Mesenchymal stem cell (in vitro differentiated cells and primary cell): ENCODE measurements around the gene SCNN1B.
"Not testable (repeated sequence)": the region's sequence is repeated elsewhere in the genome, so short reads cannot be mapped to it uniquely, and the experiment has no call there.

Source experiments
- DNase-seq: peaks from one replicate; pipeline ENCODE4 v3.0.0-alpha.2; 2013
- H2AFZ ChIP-seq: one replicate; pipeline ENCODE4 v1.6.1; 2013; ENCODE audit warnings: low read depth, mild to moderate bottlenecking, control low read depth, inconsistent platforms, low read length, moderate library complexity
- H2AK5ac ChIP-seq: 2 replicates; pipeline ENCODE4 v1.6.1; 2013; ENCODE audit warnings: low read length, moderate library complexity, mild to moderate bottlenecking, inconsistent platforms; ENCODE audit not compliant: severe bottlenecking
- H2BK120ac ChIP-seq: one replicate; pipeline ENCODE4 v1.6.1; 2013; ENCODE audit warnings: low read depth, mild to moderate bottlenecking, inconsistent platforms, low read length, moderate library complexity
- H2BK12ac ChIP-seq, 2 experiments: one replicate each; pipeline ENCODE4 v1.6.1; 2013; ENCODE audit warnings: inconsistent platforms in 2 of 2, low read length in 2 of 2, mild to moderate bottlenecking in 2 of 2, moderate library complexity in 2 of 2, control low read depth in 1 of 2
- H2BK15ac ChIP-seq: one replicate; pipeline ENCODE4 v1.6.1; 2013; ENCODE audit warnings: mild to moderate bottlenecking, low read depth, inconsistent platforms; ENCODE audit not compliant: poor library complexity, severe bottlenecking
- H2BK5ac ChIP-seq: 2 replicates; pipeline ENCODE4 v1.6.1; 2013; ENCODE audit warnings: low read depth, mild to moderate bottlenecking, low read length, control low read depth, inconsistent platforms; ENCODE audit not compliant: poor library complexity, severe bottlenecking
- H3K14ac ChIP-seq, 2 experiments: one replicate each; pipeline ENCODE4 v1.6.1; 2013; ENCODE audit warnings: inconsistent platforms in 2 of 2, low read length in 2 of 2, control low read depth in 1 of 2, mild to moderate bottlenecking in 1 of 2, moderate library complexity in 1 of 2
- H3K18ac ChIP-seq, 2 experiments: one replicate each; pipeline ENCODE4 v1.6.1; 2013; ENCODE audit warnings: inconsistent platforms in 2 of 2, low read length in 2 of 2, control low read depth in 1 of 2, low read depth in 1 of 2, mild to moderate bottlenecking in 1 of 2
- H3K23ac ChIP-seq, 2 experiments: one replicate each; pipeline ENCODE4 v1.6.1; 2013; ENCODE audit warnings: inconsistent platforms in 2 of 2, low read length in 2 of 2, mild to moderate bottlenecking in 2 of 2, moderate library complexity in 2 of 2, control low read depth in 1 of 2
- H3K27ac ChIP-seq: 2 replicates; pipeline ENCODE4 v1.5.1; 2013; ENCODE audit warnings: mild to moderate bottlenecking, moderate library complexity, low read length, control low read depth, inconsistent platforms; ENCODE audit not compliant: poor library complexity, severe bottlenecking
- H3K27me3 ChIP-seq, 2 experiments: 2 replicates each; pipeline versions ENCODE4 v1.6.1 to v1.7.0; 2013; ENCODE audit warnings: low read length in 2 of 2, mild to moderate bottlenecking in 2 of 2, moderate library complexity in 2 of 2, control low read depth in 1 of 2, inconsistent platforms in 1 of 2; ENCODE audit not compliant: control insufficient read depth in 1 of 2, insufficient read depth in 1 of 2
- H3K36me3 ChIP-seq, 2 experiments: 2 replicates each; pipeline versions ENCODE4 v1.6.1 to v1.7.0; 2013; ENCODE audit warnings: low read length in 2 of 2, control low read depth in 1 of 2, inconsistent platforms in 1 of 2, low read depth in 1 of 2, mild to moderate bottlenecking in 1 of 2; ENCODE audit not compliant: insufficient read depth in 2 of 2, control insufficient read depth in 1 of 2
- H3K4ac ChIP-seq, 2 experiments: one replicate each; pipeline ENCODE4 v1.6.1; 2013; ENCODE audit warnings: inconsistent platforms in 2 of 2, low read length in 2 of 2, mild to moderate bottlenecking in 2 of 2, moderate library complexity in 2 of 2, control low read depth in 1 of 2, low read depth in 1 of 2
- H3K4me1 ChIP-seq: 2 replicates; pipeline ENCODE4 v1.6.1; 2013; ENCODE audit warnings: low read depth, low read length, control low read depth; ENCODE audit not compliant: control insufficient read depth, insufficient read depth
- H3K4me2 ChIP-seq: 2 replicates; pipeline ENCODE4 v1.6.1; 2013; ENCODE audit warnings: low read length, mild to moderate bottlenecking, inconsistent platforms; ENCODE audit not compliant: poor library complexity, severe bottlenecking
- H3K4me3 ChIP-seq, 2 experiments: 2 replicates each; pipeline versions ENCODE4 v1.5.1 to v1.7.0; 2013; ENCODE audit warnings: low read length in 2 of 2, mild to moderate bottlenecking in 2 of 2, control low read depth in 1 of 2, low read depth in 1 of 2; ENCODE audit not compliant: insufficient read depth in 1 of 2
- H3K79me1 ChIP-seq: replicated peaks from 2 replicates; pipeline ENCODE4 v1.6.1; 2013; ENCODE audit warnings: mild to moderate bottlenecking, control low read depth, low read length, inconsistent platforms; ENCODE audit not compliant: poor library complexity, severe bottlenecking
- H3K9ac ChIP-seq: 2 replicates; pipeline ENCODE4 v1.7.0; 2013; ENCODE audit warnings: mild to moderate bottlenecking, low read length, moderate library complexity
- H3K9me3 ChIP-seq: 2 replicates; pipeline ENCODE4 v1.7.0; 2013; ENCODE audit warnings: mild to moderate bottlenecking, low read length; ENCODE audit not compliant: control insufficient read depth
- H4K8ac ChIP-seq: one replicate; pipeline ENCODE4 v1.6.1; 2013; ENCODE audit warnings: inconsistent platforms, mild to moderate bottlenecking, low read length, moderate library complexity
- H4K91ac ChIP-seq: one replicate; pipeline ENCODE4 v1.6.1; 2013; ENCODE audit warnings: mild to moderate bottlenecking, low read length, inconsistent platforms
- WGBS: methylation state at CpG from one replicate; pipeline ENCODE4 v1.1.7; 2013; ENCODE audit warnings: mixed read lengths; 5-methylcytosine and 5-hydroxymethylcytosine counted together

Gene SCNN1B

DNA sequence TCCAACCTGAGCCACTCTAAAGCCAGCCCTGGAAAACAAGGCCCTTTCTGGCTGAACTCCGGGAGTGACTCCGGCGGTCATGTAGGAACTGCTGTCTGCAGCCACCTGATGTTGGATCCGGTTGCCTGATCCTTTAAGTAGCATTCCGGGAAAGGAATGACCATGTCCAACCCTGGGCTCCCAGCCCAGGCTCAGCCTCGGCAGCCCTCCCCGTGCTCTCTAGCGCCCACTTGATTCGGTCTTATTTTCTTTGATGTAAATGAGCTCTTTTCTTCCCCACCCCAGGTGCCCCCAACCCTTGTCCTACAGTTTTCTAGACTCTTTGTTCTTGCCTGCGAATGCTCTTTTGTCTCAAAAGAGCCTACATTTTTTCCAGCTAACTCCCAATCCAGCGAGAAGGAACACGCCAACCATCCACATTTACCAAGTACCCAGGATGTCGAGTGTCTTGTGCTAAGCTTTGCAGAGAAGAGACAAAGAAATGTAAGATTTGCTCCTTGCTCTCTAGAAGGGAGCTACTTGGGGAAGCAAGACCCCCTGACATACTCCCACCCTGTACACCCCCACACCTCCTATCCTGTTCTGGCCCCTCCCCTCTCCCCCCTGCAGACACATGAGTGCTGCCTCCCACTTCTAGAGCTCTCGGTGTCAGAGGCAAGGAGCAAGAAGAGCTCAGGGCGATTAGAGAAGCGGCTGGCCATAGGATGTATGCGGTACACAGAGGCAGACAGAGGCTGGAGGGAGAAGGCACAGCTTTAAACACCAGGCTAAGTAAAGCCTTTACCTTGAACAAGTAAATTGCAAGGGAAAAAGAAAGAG lies 97.1 kb downstream of the SCNN1B start:
- no peak for DNase-seq
- no peak overlapping the region for H2BK5ac ChIP-seq
- H3K14ac ChIP-seq, result no peak overlapping the region
- H2BK12ac ChIP-seq, result no peak overlapping the region
- no peak overlapping the region for H2AK5ac ChIP-seq
- peaks cover 1% of the 10 kb centered on the region for H3K4me1 ChIP-seq
- peaks cover 5% of the 10 kb centered on the region for H3K79me1 ChIP-seq
- no peak overlapping the region for H4K91ac ChIP-seq
- no peak overlapping the region for H3K4me3 ChIP-seq
- H3K18ac ChIP-seq, result no peak overlapping the region
- H3K4me2 ChIP-seq, result no peak overlapping the region
- no peak overlapping the region for H2BK15ac ChIP-seq
- no peak overlapping the region for H2AFZ ChIP-seq
- H3K23ac ChIP-seq, result no peak overlapping the region
- no peak overlapping the region for H2BK120ac ChIP-seq
- H3K27ac ChIP-seq, result no peak overlapping the region
- H3K9ac ChIP-seq, result no peak overlapping the region
- 76% methylated on average over 16 of the region's 17 CpGs for WGBS
- no peak overlapping the region for H4K8ac ChIP-seq
- H3K4ac ChIP-seq, result no peak overlapping the region
- H3K9me3 ChIP-seq, result no peaks in the 10 kb centered on the region
- H3K27me3 ChIP-seq, result no peaks in the 10 kb centered on the region
- H3K36me3 ChIP-seq, result peaks cover 53 to 91% of the 10 kb centered on the region in 2 experiments

DNA sequence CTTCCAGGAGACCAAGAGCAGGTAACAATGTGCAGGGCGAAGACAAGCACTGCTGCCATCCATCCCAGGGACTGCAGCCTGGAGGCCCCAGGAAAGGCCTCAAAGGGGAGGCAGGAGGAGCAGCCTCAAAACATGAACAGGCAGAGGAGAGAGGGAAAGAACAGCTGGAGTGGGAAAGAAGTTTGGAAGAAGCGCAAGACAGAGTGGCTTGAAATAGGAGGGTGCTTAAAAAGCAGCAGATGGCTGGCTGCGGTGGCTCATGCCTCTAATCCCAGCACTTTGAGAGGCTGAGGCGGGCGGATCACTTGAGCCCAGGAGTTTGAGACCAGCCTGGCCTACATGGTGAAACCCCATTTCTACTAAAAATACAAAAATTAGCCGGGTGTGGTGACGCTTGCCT lies 98.3 kb downstream of the SCNN1B start:
- not testable (repeated sequence) for H3K4me1 ChIP-seq, H3K4ac ChIP-seq, H2BK5ac ChIP-seq, H3K79me1 ChIP-seq, H3K27me3 ChIP-seq, H2AFZ ChIP-seq, H4K8ac ChIP-seq, H3K27ac ChIP-seq, H2BK12ac ChIP-seq, H3K9ac ChIP-seq, H3K14ac ChIP-seq, H3K4me3 ChIP-seq, H3K18ac ChIP-seq, H3K4me2 ChIP-seq, H3K9me3 ChIP-seq, H2BK15ac ChIP-seq, H2BK120ac ChIP-seq, H3K23ac ChIP-seq, H2AK5ac ChIP-seq, DNase-seq, H4K91ac ChIP-seq
- peaks cover 64 to 94% of the 10 kb centered on the region in 2 experiments for H3K36me3 ChIP-seq
- 86% methylated on average over 5 of the region's 7 CpGs for WGBS

DNA sequence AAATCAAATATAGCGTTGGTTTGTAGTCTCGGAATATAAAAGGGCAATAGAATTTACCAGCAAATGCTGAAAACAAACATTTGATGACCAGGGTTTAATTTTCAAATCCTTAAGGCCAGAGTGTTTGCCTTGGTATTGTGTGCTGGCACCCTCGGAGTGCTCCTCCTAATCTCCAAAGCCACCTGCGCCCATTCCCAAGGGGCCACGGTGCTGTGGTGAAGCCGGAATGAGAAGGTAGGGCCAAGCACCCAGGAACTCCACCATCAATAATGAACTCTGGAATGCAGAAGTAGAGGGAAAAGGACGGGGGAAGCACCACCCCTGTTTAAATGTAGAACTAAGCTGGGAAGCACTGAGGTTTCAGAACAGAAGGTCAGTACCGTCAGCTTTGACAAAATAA lies 99.0 kb downstream of the SCNN1B start:
- 82% methylated on average over 6 of the region's 8 CpGs for WGBS
- peaks cover 8% of the 10 kb centered on the region for H3K4me1 ChIP-seq

DNA sequence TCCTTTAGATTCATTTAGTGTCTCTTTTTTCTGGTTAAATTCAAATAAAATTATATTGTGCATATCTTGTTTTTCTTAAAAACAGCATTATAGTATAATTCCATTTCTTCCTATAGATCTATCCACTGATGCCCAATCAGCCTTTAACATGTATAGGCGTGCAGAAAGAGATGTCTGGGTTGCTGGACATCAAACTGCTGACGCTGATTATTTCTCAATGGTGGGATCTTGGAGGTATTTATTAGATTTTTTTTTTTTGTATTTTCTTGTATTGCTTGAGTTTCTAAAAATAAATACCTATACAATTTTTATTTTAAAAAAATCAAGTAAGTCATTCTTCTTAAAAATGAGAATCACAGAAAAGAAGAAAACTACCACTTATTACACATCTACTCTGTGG lies 100.0 kb downstream of the SCNN1B start:
- 100% methylated on average over 2 of the region's 2 CpGs for WGBS

More for the DNA sequence above, 99.0 kb downstream of the SCNN1B start:
- no peak overlapping the region for H2BK15ac ChIP-seq
- no peak overlapping the region for H2AFZ ChIP-seq
- no peak overlapping the region for H3K4me2 ChIP-seq
- H3K79me1 ChIP-seq, result peaks cover 5% of the 10 kb centered on the region
- H3K27me3 ChIP-seq, result no peaks in the 10 kb centered on the region
- no peak overlapping the region for H3K14ac ChIP-seq
- no peak overlapping the region for H3K4ac ChIP-seq
- no peak overlapping the region for H4K8ac ChIP-seq
- H2BK12ac ChIP-seq, result no peak overlapping the region
- peaks cover 64 to 93% of the 10 kb centered on the region in 2 experiments for H3K36me3 ChIP-seq
- H2BK120ac ChIP-seq, result no peak overlapping the region
- H3K27ac ChIP-seq, result no peak overlapping the region
- no peak overlapping the region for H3K4me3 ChIP-seq
- no peaks in the 10 kb centered on the region for H3K9me3 ChIP-seq
- DNase-seq, result no peak
- H2AK5ac ChIP-seq, result no peak overlapping the region
- no peak overlapping the region for H3K23ac ChIP-seq
- H4K91ac ChIP-seq, result no peak overlapping the region
- no peak overlapping the region for H2BK5ac ChIP-seq
- no peak overlapping the region for H3K18ac ChIP-seq
- H3K9ac ChIP-seq, result no peak overlapping the region

More for the DNA sequence above, 100.0 kb downstream of the SCNN1B start:
- Histone ChIP-seq H2BK12ac (no peak overlapping the region), H3K18ac (no peak overlapping the region), H3K79me1 (peaks cover 6% of the 10 kb centered on the region), H3K9ac (no peak overlapping the region), H3K4ac (no peak overlapping the region), H3K27ac (no peak overlapping the region), H2AFZ (no peak overlapping the region), H3K23ac (no peak overlapping the region), H3K4me2 (no peak overlapping the region), H3K4me1 (peaks cover 8% of the 10 kb centered on the region), H2BK5ac (no peak overlapping the region), H3K4me3 (no peak overlapping the region), H3K14ac (no peak overlapping the region), H3K36me3 (peaks cover 63 to 95% of the 10 kb centered on the region in 2 experiments), H2BK120ac (no peak overlapping the region), H2BK15ac (no peak overlapping the region), H3K27me3 (no peaks in the 10 kb centered on the region), H2AK5ac (no peak overlapping the region), H4K8ac (no peak overlapping the region), H3K9me3 (no peaks in the 10 kb centered on the region), H4K91ac (no peak overlapping the region)
- DNase-seq, result no peak
